NCI-H1436 treated with DMSO at 0.1 percent for 48 hours (cell line): ENCODE results near the gene SLAMF7.

Experiments
- DNase-seq: peaks from one replicate; lab custom pipeline; 2025; lab: John Stamatoyannopoulos, UW

SLAMF7 gene

GRCh38 chr1:160745551-160745950 is 6.5 kb downstream of the SLAMF7 start:
- no peak for DNase-seq

- DNase-seq, result no peak
These were observed 7.9 kb downstream of the SLAMF7 start for GRCh38 chr1:160746836-160747500.

GRCh38 chr1:160747717-160748116 is 8.7 kb downstream of the SLAMF7 start:
- no peak for DNase-seq

- no peak for DNase-seq
These were observed 9.3 kb downstream of the SLAMF7 start for GRCh38 chr1:160748181-160748877.

- no peak for DNase-seq
These were observed 9.8 kb downstream of the SLAMF7 start for GRCh38 chr1:160748878-160749269.

GRCh38 chr1:160750608-160751007 is 11.6 kb downstream of the SLAMF7 start:
- DNase-seq, result no peak

- DNase-seq, result no peak
These were observed 13.4 kb downstream of the SLAMF7 start for GRCh38 chr1:160752406-160752805.

- no peak for DNase-seq
These were observed 13.9 kb downstream of the SLAMF7 start for GRCh38 chr1:160752924-160753323.

- no peak for DNase-seq
These were observed 14.5 kb downstream of the SLAMF7 start for GRCh38 chr1:160753594-160753993.

GRCh38 chr1:160755461-160755860 is 16.4 kb downstream of the SLAMF7 start:
- DNase-seq, result no peak

- DNase-seq, result no peak
These were observed 17.1 kb downstream of the SLAMF7 start for GRCh38 chr1:160755911-160756848.

GRCh38 chr1:160756849-160757201 is 17.8 kb downstream of the SLAMF7 start:
- no peak for DNase-seq

- no peak for DNase-seq
These were observed 19.5 kb downstream of the SLAMF7 start for GRCh38 chr1:160758521-160758920.

- no peak for DNase-seq
These were observed 20.7 kb downstream of the SLAMF7 start for GRCh38 chr1:160759740-160760139.

GRCh38 chr1:160761046-160761445 is 22.0 kb downstream of the SLAMF7 start:
- DNase-seq, result no peak

- DNase-seq, result no peak
These were observed 22.8 kb downstream of the SLAMF7 start for GRCh38 chr1:160761886-160762285.

GRCh38 chr1:160763993-160764392 is 24.9 kb downstream of the SLAMF7 start:
- no peak for DNase-seq

GRCh38 chr1:160767395-160768294 is 28.6 kb downstream of the SLAMF7 start:
- no peak for DNase-seq

GRCh38 chr1:160768295-160768657 is 29.2 kb downstream of the SLAMF7 start:
- no peak for DNase-seq

GRCh38 chr1:160772331-160772730 is 33.3 kb downstream of the SLAMF7 start:
- DNase-seq, result no peak

GRCh38 chr1:160773093-160773492 is 34.0 kb downstream of the SLAMF7 start:
- DNase-seq, result no peak
